ENCODE data around the gene EBF3. TPM values are rescaled to one million over a fixed set of nuclear protein-coding genes. Genes with fewer than 3 reads are reported as not detected.

Gene EBF3
- polyA plus RNA-seq, 1 experiment: 0.32 TPM

DNA sequence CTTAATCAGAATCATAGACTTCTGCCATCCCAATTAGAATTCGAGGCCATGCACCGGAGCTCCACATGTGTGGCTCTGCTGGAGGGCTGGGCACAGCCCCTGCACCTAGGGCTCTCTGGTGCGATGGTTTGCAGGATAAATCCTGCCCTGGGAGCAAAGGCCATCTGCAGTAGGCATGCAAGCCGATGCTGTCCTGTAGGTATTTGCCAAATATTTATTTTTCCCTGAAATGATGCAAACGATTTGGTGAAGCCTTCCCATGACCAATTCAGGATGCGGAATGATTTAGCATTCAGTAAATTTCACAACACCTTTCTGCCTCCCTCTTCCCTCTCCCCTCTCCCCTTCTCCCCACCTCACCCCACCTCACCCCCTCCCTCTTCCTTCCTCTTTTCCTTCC, 170.6 kb downstream of the EBF3 start:
- POLR2A ChIA-PET: no interaction called here
- CTCF ChIA-PET: no interaction called here
- TF ChIP-seq, protein P1, sequence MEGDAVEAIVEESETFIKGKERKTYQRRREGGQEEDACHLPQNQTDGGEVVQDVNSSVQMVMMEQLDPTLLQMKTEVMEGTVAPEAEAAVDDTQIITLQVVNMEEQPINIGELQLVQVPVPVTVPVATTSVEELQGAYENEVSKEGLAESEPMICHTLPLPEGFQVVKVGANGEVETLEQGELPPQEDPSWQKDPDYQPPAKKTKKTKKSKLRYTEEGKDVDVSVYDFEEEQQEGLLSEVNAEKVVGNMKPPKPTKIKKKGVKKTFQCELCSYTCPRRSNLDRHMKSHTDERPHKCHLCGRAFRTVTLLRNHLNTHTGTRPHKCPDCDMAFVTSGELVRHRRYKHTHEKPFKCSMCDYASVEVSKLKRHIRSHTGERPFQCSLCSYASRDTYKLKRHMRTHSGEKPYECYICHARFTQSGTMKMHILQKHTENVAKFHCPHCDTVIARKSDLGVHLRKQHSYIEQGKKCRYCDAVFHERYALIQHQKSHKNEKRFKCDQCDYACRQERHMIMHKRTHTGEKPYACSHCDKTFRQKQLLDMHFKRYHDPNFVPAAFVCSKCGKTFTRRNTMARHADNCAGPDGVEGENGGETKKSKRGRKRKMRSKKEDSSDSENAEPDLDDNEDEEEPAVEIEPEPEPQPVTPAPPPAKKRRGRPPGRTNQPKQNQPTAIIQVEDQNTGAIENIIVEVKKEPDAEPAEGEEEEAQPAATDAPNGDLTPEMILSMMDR (IDR thresholded peaks at IDR 0.05; ENCODE audit: insufficient read depth, low read depth, low read length): no peak

DNA sequence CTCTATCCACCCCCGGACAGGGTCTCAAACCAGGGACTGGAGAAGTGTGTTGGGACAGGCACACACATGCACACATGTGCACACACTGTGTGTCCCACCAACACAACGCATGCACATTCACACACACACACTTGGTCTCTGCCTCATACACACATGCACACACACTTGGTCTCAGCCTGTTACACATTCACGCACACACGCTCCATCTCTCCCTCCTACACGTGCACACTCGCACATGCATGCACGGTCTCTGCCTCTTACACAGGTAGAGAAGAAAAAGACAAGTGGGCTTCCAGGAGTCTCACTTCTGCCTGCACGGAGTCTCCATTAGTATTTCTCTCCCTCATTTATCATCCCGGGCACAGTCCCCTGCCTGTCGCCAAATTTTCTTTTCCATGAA, 171.2 kb downstream of the EBF3 start:
- Histone ChIP-seq H3K36me3 (ENCODE audit: control insufficient read depth, insufficient read depth, low read length) (no peaks in the 10 kb centered on the region), H3K27me3 (ENCODE audit: control insufficient read depth, insufficient read depth, low read length) (no peaks in the 10 kb centered on the region), H3K4me3 (ENCODE audit: low read depth, low read length) (no peak overlapping the region)
- ChIA-PET POLR2A (no interaction called here), CTCF (no interaction called here)
- no peak for DNase-seq (ENCODE audit: low read depth)
- TF ChIP-seq, protein P1 (IDR thresholded peaks at IDR 0.05; ENCODE audit: insufficient read depth, low read depth, low read length): no peak

More for the DNA sequence above, 170.6 kb downstream of the EBF3 start:
- Histone ChIP-seq H3K36me3 (ENCODE audit: control insufficient read depth, insufficient read depth, low read length) (no peaks in the 10 kb centered on the region), H3K27me3 (ENCODE audit: control insufficient read depth, insufficient read depth, low read length) (no peaks in the 10 kb centered on the region), H3K4me3 (ENCODE audit: low read depth, low read length) (no peak overlapping the region)
- no peak for DNase-seq (ENCODE audit: low read depth)

DNA sequence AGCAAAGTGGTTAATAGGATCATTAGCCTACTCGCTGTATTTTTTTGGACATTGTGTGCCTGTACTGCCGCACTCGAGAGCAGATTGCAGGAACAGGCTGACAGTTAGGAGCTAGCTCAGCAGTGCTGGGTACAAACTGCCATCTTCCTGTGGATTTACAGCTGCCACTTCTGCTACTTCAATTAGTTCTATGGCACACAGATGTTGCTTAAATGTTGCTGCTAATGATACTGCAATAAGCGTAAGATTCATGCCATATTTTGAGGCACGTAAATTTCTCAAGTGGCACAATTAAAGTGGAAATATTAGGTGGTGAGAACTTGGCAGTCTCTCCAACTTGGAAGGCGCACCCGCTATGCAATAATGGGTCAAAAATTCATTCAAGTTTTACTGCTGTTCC, 171.9 kb downstream of the EBF3 start:
- ChIA-PET POLR2A (no interaction called here), CTCF (no interaction called here)
- DNase-seq (ENCODE audit: low read depth): no peak
- Histone ChIP-seq H3K36me3 (ENCODE audit: control insufficient read depth, insufficient read depth, low read length) (no peaks in the 10 kb centered on the region), H3K27me3 (ENCODE audit: control insufficient read depth, insufficient read depth, low read length) (no peaks in the 10 kb centered on the region), H3K4me3 (ENCODE audit: low read depth, low read length) (no peak overlapping the region)
- TF ChIP-seq, protein P1 (IDR thresholded peaks at IDR 0.05; ENCODE audit: insufficient read depth, low read depth, low read length): no peak

DNA sequence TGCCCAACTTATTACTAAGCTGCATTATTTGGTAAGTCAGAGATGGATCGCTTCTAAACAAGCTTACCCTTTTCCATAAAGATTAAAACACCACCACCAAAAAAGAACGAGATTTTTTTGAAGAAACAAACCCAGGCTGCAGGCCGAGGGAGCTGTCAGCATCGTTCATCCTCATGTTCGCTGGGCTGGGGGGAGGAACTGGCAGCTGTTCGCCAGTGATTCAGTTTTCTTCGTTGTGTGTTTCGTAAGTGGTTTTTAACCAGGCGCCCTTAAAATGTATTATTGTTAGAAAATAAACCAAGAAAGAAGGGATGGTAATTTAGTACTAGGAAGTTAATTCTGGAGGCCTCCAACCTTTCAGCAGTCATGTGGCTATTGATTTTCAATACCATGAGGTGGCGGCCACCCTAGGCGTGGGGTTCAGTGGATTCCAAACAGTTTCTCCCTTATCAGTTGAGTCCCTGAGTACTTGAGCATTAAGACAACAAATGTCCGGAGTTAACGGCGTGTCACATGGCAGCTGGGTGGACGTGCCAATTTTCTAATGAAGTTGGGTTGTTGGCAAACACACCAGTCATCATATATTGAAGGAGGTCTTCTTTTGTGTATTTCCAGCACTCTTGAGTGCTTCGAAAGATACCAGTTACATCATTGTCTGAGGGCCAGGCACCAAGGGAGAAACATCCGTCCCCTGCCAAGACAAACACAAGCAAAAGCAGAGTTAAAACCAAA, 173.2 kb downstream of the EBF3 start:
- no peak for DNase-seq (ENCODE audit: low read depth)
- Histone ChIP-seq H3K27me3 (ENCODE audit: control insufficient read depth, insufficient read depth, low read length) (no peaks in the 10 kb centered on the region), H3K36me3 (ENCODE audit: control insufficient read depth, insufficient read depth, low read length) (no peaks in the 10 kb centered on the region), H3K4me3 (ENCODE audit: low read depth, low read length) (no peak overlapping the region)
- TF ChIP-seq, protein P1 (IDR thresholded peaks at IDR 0.05; ENCODE audit: insufficient read depth, low read depth, low read length): no peak
- POLR2A ChIA-PET: no interaction called here
- CTCF ChIA-PET: no interaction called here

DNA sequence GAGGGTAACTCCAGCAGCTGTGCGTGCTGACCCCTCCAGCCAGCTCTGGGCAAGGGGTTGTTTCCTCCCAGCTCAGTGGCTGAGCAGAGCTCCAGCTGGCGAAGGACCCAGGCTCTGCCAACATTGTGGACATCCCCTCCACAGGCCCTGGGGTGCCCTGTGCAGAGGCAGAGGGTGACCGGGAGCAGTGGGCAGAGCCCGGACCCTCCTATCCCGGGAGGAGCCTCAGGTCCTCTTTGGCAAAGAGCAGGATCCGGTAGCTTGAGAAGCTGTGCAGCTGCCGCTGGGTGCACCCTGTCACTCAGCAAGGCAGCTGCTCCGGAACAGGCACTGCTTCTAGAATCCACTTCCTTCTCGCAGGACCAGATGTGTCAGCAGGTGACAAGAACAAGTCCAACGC, 175.9 kb downstream of the EBF3 start:
- no peaks in the 10 kb centered on the region for H3K36me3 ChIP-seq (ENCODE audit: control insufficient read depth, insufficient read depth, low read length)

More for the DNA sequence above, 175.9 kb downstream of the EBF3 start:
- Histone ChIP-seq H3K27me3 (ENCODE audit: control insufficient read depth, insufficient read depth, low read length) (no peaks in the 10 kb centered on the region), H3K4me3 (ENCODE audit: low read depth, low read length) (no peak overlapping the region)
- DNase-seq (ENCODE audit: low read depth): no peak
- TF ChIP-seq, protein P1 (IDR thresholded peaks at IDR 0.05; ENCODE audit: insufficient read depth, low read depth, low read length): no peak
- POLR2A ChIA-PET: no interaction called here
- CTCF ChIA-PET: no interaction called here
